H1 (cell line): ENCODE data around the gene OSBPL6. TPM values are rescaled to one million over a fixed set of nuclear protein-coding genes. Genes with fewer than 3 reads are reported as not detected.

Experiments
- ASH2L ChIP-seq: fragments of 200-600, 300-600 bp; sonication (generic); IDR thresholded peaks from one replicate; pipeline ENCODE4 v1.7.1; 2017; ENCODE audit warnings: low read length
- CBX5 ChIP-seq: fragments of 300-800, 300-1000 bp; sonication (generic); IDR thresholded peaks from 2 replicates; pipeline ENCODE4 v1.7.1; 2016; ENCODE audit warnings: antibody characterized with exemption, low read length, low read depth
- CHD7 ChIP-seq: fragments of 300-600 bp; sonication (generic); IDR thresholded peaks from 2 replicates; pipeline ENCODE4 v1.7.1; 2012; ENCODE audit warnings: low read length, moderate library complexity, mild to moderate bottlenecking, inconsistent platforms; ENCODE audit not compliant: insufficient replicate concordance
- E2F6 ChIP-seq: IDR thresholded peaks from 2 replicates; pipeline ENCODE4 v1.6.1; 2012; ENCODE audit warnings: inconsistent platforms
- RFX5 ChIP-seq: IDR thresholded peaks from 2 replicates; pipeline ENCODE4 v1.6.1; 2011; ENCODE audit warnings: low read depth, low read length, improper control_type of control experiment, borderline replicate concordance
- YY1 ChIP-seq: IDR thresholded peaks from 2 replicates; pipeline ENCODE4 v1.6.1; 2011; ENCODE audit warnings: low read depth, mild to moderate bottlenecking, low read length
- polyA plus RNA-seq, 7 experiments: library from polyadenylated mRNA; depleted of rRNA in 3 of 7; stranded (reverse) in 5 of 7; unstranded in 2 of 7; fragments of >200 nt in 5 of 7; fragments of 200-250 nt in 2 of 7; gene quantifications; 1 replicate in 5 of 7; 2 replicates in 1 of 7; 4 replicates in 1 of 7; pipeline versions ENCODE4 v1.2.1 to v1.2.3, GENCODE V29; 2011 to 2013; ENCODE audit warnings: missing spikeins in 2 of 7, mixed read lengths in 2 of 7
- total RNA-seq: library from RNA; stranded (reverse); fragmentation: NEBNext Ultra II Directional; extraction: Animal tissue kit (Norgen Biotek cat#: 25700); gene quantifications from 2 replicates; pipeline ENCODE4 v1.2.1, GENCODE V29; 2021
- TF ChIP-seq, protein P1 (sequence below): IDR thresholded peaks from 2 replicates; pipeline ENCODE4 v1.6.1; 2011; ENCODE audit warnings: low read length, improper control_type of control experiment

The OSBPL6 gene
- total and polyA plus RNA-seq, 2 of the 8 experiments (the other 6 are each of a cell fraction or from before 2014, with no cell fraction given), result 1.7 to 5.6 TPM

DNA sequence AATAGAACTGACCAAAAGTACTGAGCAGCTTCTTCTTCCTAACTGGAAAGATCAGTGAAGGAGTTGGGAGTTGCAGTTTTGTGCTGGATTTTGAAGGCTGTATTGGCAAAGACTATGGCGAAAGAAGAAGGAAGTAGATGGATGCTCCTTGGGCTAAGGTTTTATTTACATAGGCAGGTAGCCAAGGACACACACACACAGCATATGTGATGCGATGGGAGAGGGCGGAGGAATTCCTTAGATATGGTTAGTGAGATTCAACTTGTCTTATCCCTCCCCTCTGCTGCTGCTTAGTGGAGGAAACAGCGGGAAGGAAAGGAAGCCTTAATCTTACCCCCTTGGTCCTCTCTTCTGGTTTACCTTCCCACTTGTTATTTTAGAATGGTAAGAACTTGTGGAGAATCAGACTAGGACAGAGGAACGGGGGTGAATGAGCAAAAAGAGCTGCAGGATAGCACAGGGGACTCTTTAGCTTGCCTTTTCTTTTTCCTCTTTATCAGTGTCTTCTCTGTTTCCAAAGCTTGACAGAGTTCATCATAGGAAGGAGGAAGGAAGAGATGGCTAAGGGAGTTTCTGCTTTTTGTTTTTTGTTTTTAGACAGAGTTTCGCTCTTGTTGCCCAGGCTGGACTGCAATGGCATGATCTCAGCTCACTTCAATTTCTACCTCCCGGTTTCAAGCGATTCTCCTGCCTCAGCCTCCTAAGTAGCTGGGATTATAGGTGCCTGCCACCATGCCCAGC lies 87.9 kb downstream of the OSBPL6 start (continued):
- TF ChIP-seq, protein P1, sequence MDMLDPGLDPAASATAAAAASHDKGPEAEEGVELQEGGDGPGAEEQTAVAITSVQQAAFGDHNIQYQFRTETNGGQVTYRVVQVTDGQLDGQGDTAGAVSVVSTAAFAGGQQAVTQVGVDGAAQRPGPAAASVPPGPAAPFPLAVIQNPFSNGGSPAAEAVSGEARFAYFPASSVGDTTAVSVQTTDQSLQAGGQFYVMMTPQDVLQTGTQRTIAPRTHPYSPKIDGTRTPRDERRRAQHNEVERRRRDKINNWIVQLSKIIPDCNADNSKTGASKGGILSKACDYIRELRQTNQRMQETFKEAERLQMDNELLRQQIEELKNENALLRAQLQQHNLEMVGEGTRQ, result no peak
- TF ChIP-seq RFX5 (no peak), E2F6 (no peak), ASH2L (no peak), YY1 (no peak), CHD7 (no peak), CBX5 (no peak)
